T-helper 1 cell treated with Interleukin-12 subunit alpha and Interleukin-12 subunit beta and Interleukin-4 antibody, amounts not matched to agents 30 μg/mL and 1 μg/mL, for 36 hours (primary cell): ENCODE data around the gene EVC2.
"Not testable (repeated sequence)": the region's sequence is repeated elsewhere in the genome, so short reads cannot be mapped to it uniquely, and the experiment has no call there.

Experiments used
- H3K27ac Mint-ChIP-seq: one replicate; pipeline ENCODE4 v1.8.0; 2021; ENCODE audit warnings: mild to moderate bottlenecking, mixed read lengths
- H3K27me3 Mint-ChIP-seq: one replicate; pipeline ENCODE4 v1.8.0; 2021; ENCODE audit warnings: low read depth, mixed read lengths
- H3K36me3 Mint-ChIP-seq: one replicate; pipeline ENCODE4 v1.8.0; 2021; ENCODE audit warnings: low read depth, mixed read lengths
- H3K4me1 Mint-ChIP-seq: one replicate; pipeline ENCODE4 v1.8.0; 2021; ENCODE audit warnings: low read depth, mixed read lengths
- H3K4me3 Mint-ChIP-seq: one replicate; pipeline ENCODE4 v1.8.0; 2021; ENCODE audit warnings: mild to moderate bottlenecking, moderate library complexity, mixed read lengths
- H3K9me3 Mint-ChIP-seq: one replicate; pipeline ENCODE4 v1.8.0; 2021; ENCODE audit warnings: mixed read lengths

EVC2 gene

DNA sequence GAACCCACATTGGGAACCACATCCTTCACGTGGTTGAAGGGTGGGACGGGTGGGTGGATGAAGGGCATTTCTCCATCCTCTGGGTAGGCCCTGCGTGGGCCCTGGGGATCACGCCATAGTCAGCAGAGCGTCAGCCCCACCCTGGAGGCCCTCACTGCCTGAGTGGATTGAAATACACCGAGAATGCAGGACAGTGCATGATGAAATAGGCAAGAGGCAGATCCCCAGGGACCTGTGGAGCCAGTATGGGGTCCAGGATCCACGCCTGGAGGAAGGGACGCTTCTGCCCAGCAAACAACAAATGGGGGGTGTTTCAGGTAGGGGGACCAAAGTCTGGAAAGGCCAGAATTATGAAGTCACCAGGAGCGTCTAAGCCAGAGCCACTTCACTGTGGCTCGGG is 22.1 kb upstream of the EVC2 start:
- no peaks in the 10 kb centered on the region for H3K27me3 Mint-ChIP-seq
- no peak overlapping the region for H3K27ac Mint-ChIP-seq
- no peaks in the 10 kb centered on the region for H3K4me1 Mint-ChIP-seq
- H3K9me3 Mint-ChIP-seq = peaks cover 9% of the 10 kb centered on the region
- H3K4me3 Mint-ChIP-seq = no peak overlapping the region
- H3K36me3 Mint-ChIP-seq = no peaks in the 10 kb centered on the region

GRCh38 chr4:5728412-5728811 is 20.1 kb upstream of the EVC2 start:
- not testable (repeated sequence) for H3K9me3 Mint-ChIP-seq, H3K36me3 Mint-ChIP-seq, H3K27ac Mint-ChIP-seq, H3K27me3 Mint-ChIP-seq, H3K4me1 Mint-ChIP-seq, H3K4me3 Mint-ChIP-seq

GRCh38 chr4:5724377-5724776 is 16.0 kb upstream of the EVC2 start:
- Mint-ChIP-seq H3K9me3 (peaks cover 8% of the 10 kb centered on the region), H3K27ac (no peak overlapping the region), H3K4me3 (no peak overlapping the region), H3K36me3 (no peaks in the 10 kb centered on the region), H3K27me3 (no peaks in the 10 kb centered on the region), H3K4me1 (no peaks in the 10 kb centered on the region)

GRCh38 chr4:5722328-5722727 is 14.0 kb upstream of the EVC2 start:
- Mint-ChIP-seq H3K4me1 (no peaks in the 10 kb centered on the region), H3K4me3 (no peak overlapping the region), H3K27me3 (no peaks in the 10 kb centered on the region), H3K9me3 (peaks cover 4% of the 10 kb centered on the region), H3K27ac (no peak overlapping the region), H3K36me3 (no peaks in the 10 kb centered on the region)

GRCh38 chr4:5721923-5722322 is 13.6 kb upstream of the EVC2 start:
- Mint-ChIP-seq H3K4me3 (no peak overlapping the region), H3K4me1 (no peaks in the 10 kb centered on the region), H3K27me3 (no peaks in the 10 kb centered on the region), H3K36me3 (no peaks in the 10 kb centered on the region), H3K27ac (no peak overlapping the region), H3K9me3 (peaks cover 8% of the 10 kb centered on the region)

DNA sequence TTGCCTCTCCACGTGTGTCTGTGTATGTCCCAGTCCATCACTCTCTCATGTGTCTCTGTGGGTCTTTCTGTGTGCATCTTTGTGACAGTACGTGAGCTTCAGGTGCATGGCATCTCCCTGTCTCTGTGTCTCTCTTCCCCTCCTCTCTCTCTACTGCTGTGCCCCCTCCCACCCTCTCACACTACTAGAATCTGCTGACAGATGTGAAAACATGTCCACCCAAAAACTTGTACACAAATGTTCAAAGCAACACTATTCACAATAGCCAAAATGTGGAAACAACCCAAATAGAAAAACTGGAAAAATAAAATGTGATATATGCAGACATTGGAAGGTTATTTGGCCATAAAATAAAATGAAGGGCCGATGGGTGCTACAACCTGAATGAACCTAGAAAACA is 12.6 kb upstream of the EVC2 start:
- Mint-ChIP-seq H3K27me3 (no peaks in the 10 kb centered on the region), H3K36me3 (no peaks in the 10 kb centered on the region), H3K9me3 (peaks cover 11% of the 10 kb centered on the region), H3K4me1 (no peaks in the 10 kb centered on the region), H3K27ac (no peak overlapping the region), H3K4me3 (no peak overlapping the region)

DNA sequence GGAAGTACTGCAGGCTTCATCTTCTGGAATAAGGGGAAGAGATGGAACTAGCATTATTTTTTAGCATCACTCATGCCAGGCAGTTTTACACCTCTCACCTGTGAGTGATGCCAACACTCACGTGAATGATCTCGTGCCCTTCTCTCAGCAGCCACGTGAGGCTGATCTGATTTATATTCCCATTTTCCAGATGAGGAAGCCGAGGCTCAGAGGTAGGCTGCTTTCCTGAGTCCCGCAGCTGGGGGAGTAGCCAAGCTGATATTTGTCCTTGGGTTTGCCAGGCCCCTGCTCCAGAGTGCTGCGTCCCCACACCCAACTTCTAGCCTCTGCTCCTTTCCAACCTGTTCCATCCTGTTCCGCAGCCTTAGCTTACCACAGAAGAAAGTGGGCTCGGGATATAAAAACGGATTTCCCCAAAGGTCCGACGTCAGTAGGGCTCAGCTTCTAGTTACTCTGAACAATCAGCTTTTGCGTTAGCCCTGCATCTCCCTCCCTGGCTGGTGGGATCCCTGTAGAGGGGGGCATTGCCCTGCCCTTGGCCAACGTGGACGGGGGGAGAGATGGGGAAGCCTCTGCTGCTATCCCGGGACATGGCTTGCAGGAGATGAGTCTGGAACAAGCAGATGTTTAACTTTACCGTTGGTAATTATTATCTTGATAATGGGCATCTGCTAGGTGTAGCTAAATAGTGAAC is 11.9 kb upstream of the EVC2 start:
- H3K27me3 Mint-ChIP-seq = no peaks in the 10 kb centered on the region
- no peak overlapping the region for H3K27ac Mint-ChIP-seq
- H3K4me1 Mint-ChIP-seq = no peaks in the 10 kb centered on the region
- no peak overlapping the region for H3K4me3 Mint-ChIP-seq
- H3K36me3 Mint-ChIP-seq = no peaks in the 10 kb centered on the region
- H3K9me3 Mint-ChIP-seq = peaks cover 12% of the 10 kb centered on the region

DNA sequence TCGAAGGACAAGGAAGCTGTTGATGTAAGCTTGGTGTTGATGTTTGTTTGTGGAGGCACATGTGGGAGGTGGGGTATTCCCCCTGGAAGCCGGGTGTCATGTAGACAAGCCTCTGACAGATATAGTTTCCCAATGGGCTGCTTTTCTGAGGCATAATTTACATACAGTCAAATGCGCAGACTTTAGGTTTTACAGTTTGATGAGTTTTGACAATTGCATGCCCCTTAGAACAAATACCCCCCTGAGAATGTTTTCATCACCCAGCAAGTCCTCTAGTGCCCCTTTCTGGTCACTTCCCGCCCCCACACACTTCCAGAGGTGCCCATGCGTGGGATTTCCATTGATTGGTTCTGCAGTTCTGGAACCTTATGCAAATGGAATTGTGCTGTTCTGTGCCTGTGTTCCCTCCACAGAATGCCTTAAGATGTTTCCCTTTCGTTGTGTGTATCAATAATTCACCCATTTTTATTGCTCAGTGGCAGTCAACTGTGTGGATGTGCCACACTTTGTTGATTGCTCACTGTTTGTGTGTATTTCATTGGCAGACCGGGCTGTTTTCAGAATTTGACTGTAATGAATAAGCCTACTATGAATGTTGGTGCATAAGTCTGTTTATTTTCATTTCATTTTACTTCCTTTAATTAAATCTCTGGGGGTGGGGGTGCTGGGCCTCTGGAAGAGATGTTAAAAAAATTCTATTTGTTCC is 11.1 kb upstream of the EVC2 start:
- Mint-ChIP-seq H3K4me3 (no peak overlapping the region), H3K27me3 (no peaks in the 10 kb centered on the region), H3K36me3 (no peaks in the 10 kb centered on the region), H3K27ac (no peak overlapping the region), H3K9me3 (peaks cover 17% of the 10 kb centered on the region), H3K4me1 (no peaks in the 10 kb centered on the region)

DNA sequence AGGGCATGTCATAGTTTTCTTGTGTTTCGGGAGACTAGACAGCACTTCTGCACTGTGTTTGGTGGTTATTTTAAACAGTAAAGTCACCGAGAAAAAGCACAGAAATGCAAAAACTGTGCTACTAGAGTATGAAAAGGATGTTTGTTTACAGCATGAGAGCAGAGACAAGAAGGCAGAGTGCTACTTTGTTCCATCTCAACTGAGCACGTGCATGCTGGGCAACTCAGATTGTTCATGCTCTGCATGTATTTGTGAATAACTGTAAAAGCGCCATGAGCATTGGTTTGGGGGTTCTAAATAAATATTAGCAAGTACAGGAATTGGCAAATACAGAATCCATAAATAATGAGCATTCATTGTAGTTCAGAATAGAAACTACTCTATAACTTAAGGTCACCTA is 10.1 kb upstream of the EVC2 start:
- H3K27me3 Mint-ChIP-seq = no peaks in the 10 kb centered on the region
- peaks cover 22% of the 10 kb centered on the region for H3K9me3 Mint-ChIP-seq
- H3K36me3 Mint-ChIP-seq = no peaks in the 10 kb centered on the region
- H3K4me1 Mint-ChIP-seq = no peaks in the 10 kb centered on the region
- no peak overlapping the region for H3K4me3 Mint-ChIP-seq
- H3K27ac Mint-ChIP-seq = no peak overlapping the region

DNA sequence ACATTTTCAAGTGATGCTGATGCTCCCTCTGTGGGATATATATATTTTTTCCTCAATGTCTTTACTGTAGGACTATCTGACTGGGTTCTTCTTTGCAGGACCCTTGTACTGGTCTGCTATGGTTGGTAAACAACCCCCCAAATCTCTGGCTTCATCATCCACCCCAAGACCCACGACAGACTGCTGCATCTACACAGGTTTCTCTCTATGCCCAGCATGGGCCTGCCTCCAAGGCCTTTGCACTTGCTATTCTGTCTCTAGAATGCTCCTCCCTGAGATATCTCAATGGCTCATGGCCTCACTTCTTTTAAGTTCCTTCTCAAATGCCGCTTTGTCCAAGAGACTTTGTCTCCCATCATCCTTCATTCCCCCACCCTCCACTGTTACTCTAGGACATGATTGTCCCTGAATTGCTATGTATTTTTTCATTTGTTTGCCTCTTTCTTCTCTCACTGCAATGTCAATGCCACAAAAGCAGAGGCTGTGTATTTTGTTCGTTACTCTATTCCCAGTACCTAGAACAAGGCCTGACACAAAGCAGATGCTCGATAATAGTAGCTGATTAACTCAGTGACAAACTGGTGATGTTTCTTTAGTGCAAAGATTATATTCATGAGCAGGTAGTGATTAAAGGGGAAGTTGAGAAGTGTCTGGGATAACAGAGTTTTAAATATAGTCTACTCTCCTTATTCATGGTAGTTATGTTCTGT is 9.2 kb upstream of the EVC2 start:
- H3K4me3 Mint-ChIP-seq = no peak overlapping the region
- no peak overlapping the region for H3K27ac Mint-ChIP-seq
- H3K4me1 Mint-ChIP-seq = no peaks in the 10 kb centered on the region
- peaks cover 22% of the 10 kb centered on the region for H3K9me3 Mint-ChIP-seq
- H3K36me3 Mint-ChIP-seq = no peaks in the 10 kb centered on the region
- H3K27me3 Mint-ChIP-seq = peaks cover 2% of the 10 kb centered on the region

DNA sequence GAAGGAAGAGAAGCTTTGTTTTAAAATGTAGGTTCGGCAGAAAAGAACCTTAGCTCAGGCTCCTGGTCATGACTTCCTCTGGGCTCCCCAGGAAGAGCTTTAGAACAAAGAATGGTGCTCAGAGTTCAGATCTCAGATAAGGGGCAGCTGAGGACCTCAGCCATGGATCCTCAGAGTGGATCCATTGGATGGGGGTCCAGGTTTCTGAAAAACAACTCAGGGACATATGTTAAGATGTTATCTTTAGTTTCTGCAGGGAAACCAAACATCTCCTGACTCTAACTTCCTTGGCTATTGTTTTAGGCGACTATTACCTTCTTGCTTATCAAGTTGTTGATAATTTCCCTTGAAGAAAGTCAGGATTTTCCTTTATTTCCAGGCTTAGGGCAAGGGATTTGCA is 8.0 kb upstream of the EVC2 start:
- peaks cover 22% of the 10 kb centered on the region for H3K9me3 Mint-ChIP-seq
- H3K27me3 Mint-ChIP-seq = peaks cover 12% of the 10 kb centered on the region
- H3K36me3 Mint-ChIP-seq = no peaks in the 10 kb centered on the region
- H3K4me1 Mint-ChIP-seq = peaks cover 4% of the 10 kb centered on the region
- no peak overlapping the region for H3K27ac Mint-ChIP-seq
- H3K4me3 Mint-ChIP-seq = no peak overlapping the region

- peaks cover 19% of the 10 kb centered on the region for H3K27me3 Mint-ChIP-seq
Observed at GRCh38 chr4:5715357-5715756, 7.0 kb upstream of the EVC2 start.

DNA sequence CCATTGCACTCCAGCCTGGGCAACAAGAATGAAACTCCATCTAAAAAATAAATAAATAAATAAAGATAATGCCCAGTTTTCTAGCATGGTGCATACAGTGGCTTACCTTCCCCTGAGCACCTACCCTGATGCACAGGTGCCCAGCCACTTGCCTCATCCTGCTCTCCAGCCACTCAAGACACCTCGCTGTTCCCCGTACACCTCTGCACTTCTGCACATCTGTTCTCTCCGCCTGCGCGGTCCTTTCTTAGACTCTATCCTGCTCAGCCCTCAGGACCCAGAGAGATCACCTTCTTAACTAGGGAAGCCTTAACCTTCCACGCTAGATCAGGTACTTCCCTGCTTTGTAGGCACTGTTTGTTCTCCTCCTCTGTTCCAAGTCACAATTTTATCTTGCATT is 5.5 kb upstream of the EVC2 start:
- Mint-ChIP-seq H3K27ac (no peak overlapping the region), H3K36me3 (no peaks in the 10 kb centered on the region), H3K4me1 (peaks cover 7% of the 10 kb centered on the region), H3K27me3 (peaks cover 28% of the 10 kb centered on the region), H3K9me3 (peaks cover 22% of the 10 kb centered on the region), H3K4me3 (no peak overlapping the region)

More at GRCh38 chr4:5715357-5715756, 7.0 kb upstream of the EVC2 start:
- H3K27ac Mint-ChIP-seq = no peak overlapping the region
- H3K9me3 Mint-ChIP-seq = peaks cover 22% of the 10 kb centered on the region
- no peak overlapping the region for H3K4me3 Mint-ChIP-seq
- H3K36me3 Mint-ChIP-seq = no peaks in the 10 kb centered on the region
- H3K4me1 Mint-ChIP-seq = peaks cover 7% of the 10 kb centered on the region

DNA sequence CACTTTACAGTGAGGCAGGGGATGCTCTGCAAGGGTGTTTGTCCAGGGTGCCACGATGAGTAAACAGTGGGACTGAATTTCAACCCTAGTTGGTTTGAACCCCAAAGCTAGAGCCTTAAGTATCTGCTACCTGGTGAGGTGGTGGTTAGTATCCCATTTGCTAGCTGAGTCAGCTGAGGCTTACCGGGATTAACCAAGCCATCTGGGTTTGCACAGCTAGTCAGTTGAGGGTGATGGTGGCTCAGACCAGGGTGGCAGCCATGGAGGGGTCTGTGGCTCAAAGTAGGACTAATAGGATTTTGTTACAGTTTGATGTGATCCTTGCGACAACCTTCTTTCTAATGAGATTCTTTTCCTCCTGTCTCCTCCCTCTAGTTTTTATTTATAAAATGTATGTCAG is 4.6 kb upstream of the EVC2 start:
- no peaks in the 10 kb centered on the region for H3K36me3 Mint-ChIP-seq
- H3K9me3 Mint-ChIP-seq = peaks cover 22% of the 10 kb centered on the region
- no peak overlapping the region for H3K4me3 Mint-ChIP-seq
- H3K27me3 Mint-ChIP-seq = peaks cover 32% of the 10 kb centered on the region
- H3K27ac Mint-ChIP-seq = no peak overlapping the region
- H3K4me1 Mint-ChIP-seq = peaks cover 7% of the 10 kb centered on the region

GRCh38 chr4:5712517-5712916 is 4.2 kb upstream of the EVC2 start:
- Mint-ChIP-seq H3K4me3 (no peak overlapping the region), H3K27me3 (peaks cover 36% of the 10 kb centered on the region)

More at GRCh38 chr4:5712517-5712916, 4.2 kb upstream of the EVC2 start:
- H3K36me3 Mint-ChIP-seq = no peaks in the 10 kb centered on the region
- H3K9me3 Mint-ChIP-seq = peaks cover 19% of the 10 kb centered on the region
- H3K27ac Mint-ChIP-seq = no peak overlapping the region
- peaks cover 7% of the 10 kb centered on the region for H3K4me1 Mint-ChIP-seq
